Stimulated activated CD4-positive, alpha-beta T cell treated with anti-CD3 and anti-CD28 coated beads, Interleukin-12 subunit alpha, Interleukin-12 subunit beta, amount 100 ng/mL, for 4 hours (primary cell): ENCODE data around the gene NLGN1.

Source experiments
- DNase-seq: peaks from one replicate; pipeline ENCODE4 v3.0.0-alpha.2; 2020

Gene NLGN1

GRCh38 chr3:174023421-174023820 lies 625.9 kb downstream of the NLGN1 start:
- no peak for DNase-seq

GRCh38 chr3:174028673-174029072 lies 631.1 kb downstream of the NLGN1 start:
- DNase-seq = no peak

GRCh38 chr3:174035328-174035886 lies 637.9 kb downstream of the NLGN1 start:
- no peak for DNase-seq

- no peak for DNase-seq
Measured at GRCh38 chr3:174046311-174046710, 648.8 kb downstream of the NLGN1 start.

- DNase-seq = no peak
Measured at GRCh38 chr3:174049472-174049871, 651.9 kb downstream of the NLGN1 start.

- DNase-seq = no peak
Measured at GRCh38 chr3:174051191-174051590, 653.6 kb downstream of the NLGN1 start.

GRCh38 chr3:174058804-174059203 lies 661.3 kb downstream of the NLGN1 start:
- DNase-seq = no peak

GRCh38 chr3:174060431-174060830 lies 662.9 kb downstream of the NLGN1 start:
- no peak for DNase-seq

GRCh38 chr3:174061162-174061561 lies 663.6 kb downstream of the NLGN1 start:
- no peak for DNase-seq

GRCh38 chr3:174061731-174062130 lies 664.2 kb downstream of the NLGN1 start:
- DNase-seq = no peak

GRCh38 chr3:174062923-174063322 lies 665.4 kb downstream of the NLGN1 start:
- DNase-seq = no peak

- DNase-seq = no peak
Measured at GRCh38 chr3:174068035-174068434, 670.5 kb downstream of the NLGN1 start.

GRCh38 chr3:174072675-174073074 lies 675.1 kb downstream of the NLGN1 start:
- DNase-seq = no peak

- DNase-seq = no peak
Measured at GRCh38 chr3:174083706-174084105, 686.2 kb downstream of the NLGN1 start.

- no peak for DNase-seq
Measured at GRCh38 chr3:174089592-174089991, 692.0 kb downstream of the NLGN1 start.

- DNase-seq = no peak
Measured at GRCh38 chr3:174094669-174095068, 697.1 kb downstream of the NLGN1 start.

GRCh38 chr3:174097686-174098085 lies 700.1 kb downstream of the NLGN1 start:
- DNase-seq = no peak

- DNase-seq = no peak
Measured at GRCh38 chr3:174098746-174099145, 701.2 kb downstream of the NLGN1 start.

GRCh38 chr3:174099724-174100123 lies 702.2 kb downstream of the NLGN1 start:
- DNase-seq = no peak

- no peak for DNase-seq
Measured at GRCh38 chr3:174100744-174101143, 703.2 kb downstream of the NLGN1 start.

GRCh38 chr3:174101244-174101643 lies 703.7 kb downstream of the NLGN1 start:
- no peak for DNase-seq

- DNase-seq = no peak
Measured at GRCh38 chr3:174102274-174102673, 704.7 kb downstream of the NLGN1 start.

- no peak for DNase-seq
Measured at GRCh38 chr3:174102866-174103265, 705.3 kb downstream of the NLGN1 start.

- no peak for DNase-seq
Measured at GRCh38 chr3:174110761-174111160, 713.2 kb downstream of the NLGN1 start.

GRCh38 chr3:174111776-174112175 lies 714.2 kb downstream of the NLGN1 start:
- no peak for DNase-seq

- DNase-seq = no peak
Measured at GRCh38 chr3:174116421-174116820, 718.9 kb downstream of the NLGN1 start.
